SK-MEL-5 (cell line): ENCODE results near the gene TYW5. TPM values are rescaled to one million over a fixed set of nuclear protein-coding genes. Genes with fewer than 3 reads are reported as not detected.
A peak's percentile ranks its signal among the peaks of the same experiment; 100 is the strongest.

Source experiments
- DNase-seq: peaks from one replicate; pipeline ENCODE4 v3.0.0-alpha.2; 2016; ENCODE audit warnings: low read depth, low spot score
- in situ Hi-C: cut with HindIII; loops from 2 replicates; pipeline ENCODE4 v1.10.0; 2016; ENCODE audit warnings: low sequenced_read_pairs, high pct_unique_total_duplicates, low pct_unique_long_range_greater_than_20kb
- polyA plus RNA-seq, 2 experiments: library from polyadenylated mRNA; depleted of rRNA; stranded (reverse); fragments of >200 nt; gene quantifications; 2 replicates each; pipeline ENCODE4 v1.2.3, GENCODE V29; 2015
- total RNA-seq: library from RNA; depleted of rRNA; stranded (reverse); fragments of >200 nt; shearing (Covaris generic); gene quantifications from 2 replicates; pipeline ENCODE4 v1.2.3, GENCODE V29; 2014; rRNA removed

The TYW5 gene
- 15.2 and 15.8 TPM in 2 replicates for total RNA-seq
- 6.8 and 7.2 TPM in 2 replicates for polyA plus RNA-seq (2015; cell fraction: cytosol; rRNA removed)
- polyA plus RNA-seq (2015; cell fraction: nucleus; rRNA removed) = 29.0 and 33.5 TPM in 2 replicates

GRCh38 chr2:199955339-199956061, at the start of gene TYW5, which contains the start of gene MAIP1:
TSS of gene TYW5 (minus strand) at chr2:199955491. CDS start at chr2:199955470, 21 bp downstream.
TSS of gene MAIP1 (plus strand) at chr2:199955582. CDS start at chr2:199955799, 217 bp downstream.
- DNase-seq = peak; percentile 80
- in situ Hi-C loops = no loop called here

GRCh38 chr2:200003444-200003843, 48.2 kb upstream of the TYW5 start:
- in situ Hi-C loops = loop anchor here (25.0 kb wide), 1 partner anchor 284 kb away; no protein-coding TSS in a partner anchor
- DNase-seq = no peak

- in situ Hi-C loops = loop anchor here (25.0 kb wide), 1 partner anchor 287 kb away; no protein-coding TSS in a partner anchor
- DNase-seq = peak; percentile 40
Observed at GRCh38 chr2:200000444-200001163, 45.3 kb upstream of the TYW5 start.

GRCh38 chr2:199999166-199999565, 43.9 kb upstream of the TYW5 start:
- in situ Hi-C loops = no loop called here
- no peak for DNase-seq

- in situ Hi-C loops = no loop called here
- DNase-seq = no peak
Observed at GRCh38 chr2:199997296-199997695, 42.0 kb upstream of the TYW5 start.

GRCh38 chr2:199994896-199995295, 39.6 kb upstream of the TYW5 start:
- in situ Hi-C loops = no loop called here
- no peak for DNase-seq

- in situ Hi-C loops = no loop called here
- no peak for DNase-seq
Observed at GRCh38 chr2:199994371-199994770, 39.1 kb upstream of the TYW5 start.

- in situ Hi-C loops = no loop called here
- DNase-seq = no peak
Observed at GRCh38 chr2:199992296-199992695, 37.0 kb upstream of the TYW5 start.

GRCh38 chr2:199991691-199992090, 36.4 kb upstream of the TYW5 start:
- in situ Hi-C loops = no loop called here
- DNase-seq = no peak

- no peak for DNase-seq
- in situ Hi-C loops = no loop called here
Observed at GRCh38 chr2:199989822-199990221, 34.5 kb upstream of the TYW5 start.

- no peak for DNase-seq
- in situ Hi-C loops = no loop called here
Observed at GRCh38 chr2:199988151-199988550, 32.9 kb upstream of the TYW5 start.

GRCh38 chr2:199987586-199987985, 32.3 kb upstream of the TYW5 start:
- no peak for DNase-seq
- in situ Hi-C loops = no loop called here

GRCh38 chr2:199985625-199986207, 30.4 kb upstream of the TYW5 start:
- in situ Hi-C loops = no loop called here
- DNase-seq = peak; percentile 86

GRCh38 chr2:199984755-199985154, 29.5 kb upstream of the TYW5 start:
- DNase-seq = no peak
- in situ Hi-C loops = no loop called here

GRCh38 chr2:199984159-199984558, 28.9 kb upstream of the TYW5 start:
- in situ Hi-C loops = no loop called here
- no peak for DNase-seq

- in situ Hi-C loops = no loop called here
- no peak for DNase-seq
Observed at GRCh38 chr2:199983534-199983933, 28.2 kb upstream of the TYW5 start.

- in situ Hi-C loops = no loop called here
- no peak for DNase-seq
Observed at GRCh38 chr2:199982126-199982843, 27.0 kb upstream of the TYW5 start.
